Prostate gland (tissue), 2 donors: ENCODE results near the gene SSH2. TPM values are rescaled to one million over a fixed set of nuclear protein-coding genes. Genes with fewer than 3 reads are reported as not detected.

Experiments used
- DNase-seq: peaks from one replicate; pipeline ENCODE4 v3.0.0-alpha.2; 2019; ENCODE audit warnings: low spot score
- H3K27ac ChIP-seq, 2 donors: fragments of 200-600 bp; sonication (generic); 2 replicates each; pipeline ENCODE4 v1.5.1; 2017 to 2019
- H3K27me3 ChIP-seq: fragments of 200-600 bp; sonication (generic); replicated peaks from 2 replicates; pipeline ENCODE4 v1.5.1; 2019; ENCODE audit not compliant: insufficient read depth
- H3K36me3 ChIP-seq, 2 donors: fragments of 200-600 bp; sonication (generic); 1 replicate in 1 of 2; 2 replicates in 1 of 2; pipeline versions ENCODE4 v1.5.1 to v1.8.1; 2017 to 2019
- H3K4me1 ChIP-seq: fragments of 200-600 bp; sonication (generic); replicated peaks from 2 replicates; pipeline ENCODE4 v1.5.1; 2019
- H3K4me3 ChIP-seq, 2 donors: fragments of 200-600 bp; sonication (generic); 2 replicates each; pipeline ENCODE4 v1.5.1; 2017 to 2019
- H3K9me3 ChIP-seq: fragments of 200-600 bp; sonication (generic); 2 replicates; pipeline ENCODE4 v1.5.1; 2017
- POLR2A ChIP-seq: fragments of 450-650 bp; IDR thresholded peaks from one replicate; pipeline ENCODE4 v1.6.1; 2016; ENCODE audit warnings: antibody characterized with exemption, mild to moderate bottlenecking
- POLR2AphosphoS5 ChIP-seq: sonication (generic); formaldehyde crosslinking; IDR thresholded peaks from one replicate; pipeline ENCODE4 v1.6.1; 2017; ENCODE audit warnings: antibody characterized with exemption
- WGBS: methylation state at CpG from one replicate; pipeline ENCODE4 v1.1.5; 2018; 5-methylcytosine and 5-hydroxymethylcytosine counted together
- intact Hi-C: fragments of 100-400 bp; cut with DNase I; formaldehyde crosslinking; loops from one replicate; pipeline ENCODE4 v1.14.2; 2022
- total RNA-seq, 2 donors: library from RNA; depleted of rRNA; stranded (reverse); fragments of >200 nt; gene quantifications; one replicate each; pipeline ENCODE4 v1.1.0, GENCODE V29; 2016
- TF ChIP-seq, protein P1 (sequence below), 4 experiments: fragments of 200-600 bp in 2 of 4; fragments of 450-650 bp in 2 of 4; sonication (generic) in 2 of 4; IDR thresholded peaks; 1 replicate in 3 of 4; 2 replicates in 1 of 4; pipeline ENCODE4 v1.5.1; 2016 to 2019; ENCODE audit warnings: antibody characterized with exemption in 4 of 4, mild to moderate bottlenecking in 2 of 4, moderate library complexity in 2 of 4

Gene SSH2
- total RNA-seq, 2 donors from 2014 or later = 10.1 to 27.5 TPM

- no peak overlapping the region for H3K4me3 ChIP-seq
- no peaks in the 10 kb centered on the region for H3K4me1 ChIP-seq
- intact Hi-C loops = no loop called here
- no peak for TF ChIP-seq POLR2A
- TF ChIP-seq, protein P1, sequence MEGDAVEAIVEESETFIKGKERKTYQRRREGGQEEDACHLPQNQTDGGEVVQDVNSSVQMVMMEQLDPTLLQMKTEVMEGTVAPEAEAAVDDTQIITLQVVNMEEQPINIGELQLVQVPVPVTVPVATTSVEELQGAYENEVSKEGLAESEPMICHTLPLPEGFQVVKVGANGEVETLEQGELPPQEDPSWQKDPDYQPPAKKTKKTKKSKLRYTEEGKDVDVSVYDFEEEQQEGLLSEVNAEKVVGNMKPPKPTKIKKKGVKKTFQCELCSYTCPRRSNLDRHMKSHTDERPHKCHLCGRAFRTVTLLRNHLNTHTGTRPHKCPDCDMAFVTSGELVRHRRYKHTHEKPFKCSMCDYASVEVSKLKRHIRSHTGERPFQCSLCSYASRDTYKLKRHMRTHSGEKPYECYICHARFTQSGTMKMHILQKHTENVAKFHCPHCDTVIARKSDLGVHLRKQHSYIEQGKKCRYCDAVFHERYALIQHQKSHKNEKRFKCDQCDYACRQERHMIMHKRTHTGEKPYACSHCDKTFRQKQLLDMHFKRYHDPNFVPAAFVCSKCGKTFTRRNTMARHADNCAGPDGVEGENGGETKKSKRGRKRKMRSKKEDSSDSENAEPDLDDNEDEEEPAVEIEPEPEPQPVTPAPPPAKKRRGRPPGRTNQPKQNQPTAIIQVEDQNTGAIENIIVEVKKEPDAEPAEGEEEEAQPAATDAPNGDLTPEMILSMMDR (IDR thresholded peaks at IDR 0.05) = no peak
- TF ChIP-seq POLR2AphosphoS5 = no peak
- DNase-seq = no peak
- no peaks in the 10 kb centered on the region for H3K27me3 ChIP-seq
- H3K9me3 ChIP-seq = no peaks in the 10 kb centered on the region
- no peak overlapping the region for H3K27ac ChIP-seq
- H3K36me3 ChIP-seq = no peaks in the 10 kb centered on the region
These were observed 89.1 kb downstream of the SSH2 start for GRCh38 chr17:29840884-29841283.

GRCh38 chr17:29839656-29840055, 90.4 kb downstream of the SSH2 start:
- no peaks in the 10 kb centered on the region for H3K4me1 ChIP-seq
- H3K4me3 ChIP-seq = no peak overlapping the region
- H3K36me3 ChIP-seq = no peaks in the 10 kb centered on the region
- H3K27me3 ChIP-seq = no peaks in the 10 kb centered on the region
- no peak for DNase-seq
- intact Hi-C loops = no loop called here
- H3K9me3 ChIP-seq = no peaks in the 10 kb centered on the region
- TF ChIP-seq POLR2AphosphoS5 (no peak), POLR2A (no peak)
- TF ChIP-seq, protein P1 (IDR thresholded peaks at IDR 0.05) = no peak
- WGBS = 65% methylated on average over 1 of the region's 1 CpG
- H3K27ac ChIP-seq = no peak overlapping the region

DNA sequence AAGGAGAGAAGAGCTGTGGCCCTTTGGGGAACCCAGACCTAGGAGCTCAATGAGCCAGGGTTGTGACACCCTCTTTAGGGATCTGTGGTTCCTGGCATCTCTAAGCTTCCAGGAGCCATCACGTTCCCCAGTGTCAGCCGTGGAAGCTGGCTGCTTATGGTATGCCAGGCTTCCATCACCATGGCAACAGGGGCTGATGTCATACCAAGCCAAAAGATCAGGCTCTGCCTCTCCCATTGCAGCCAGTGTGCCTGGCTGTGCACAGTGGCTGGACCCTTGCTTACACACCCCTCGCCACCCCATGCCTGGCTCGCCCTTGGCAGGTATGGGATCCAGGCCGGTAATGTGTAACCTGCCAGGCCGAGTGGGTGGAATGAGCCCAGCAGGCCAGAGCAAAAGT, 91.1 kb downstream of the SSH2 start:
- intact Hi-C loops = no loop called here
- Histone ChIP-seq H3K27ac (no peak overlapping the region), H3K36me3 (no peaks in the 10 kb centered on the region), H3K4me3 (no peak overlapping the region), H3K4me1 (no peaks in the 10 kb centered on the region), H3K27me3 (no peaks in the 10 kb centered on the region), H3K9me3 (no peaks in the 10 kb centered on the region)
- 82% methylated on average over 6 of the region's 6 CpGs for WGBS
- DNase-seq = no peak
- TF ChIP-seq, protein P1 (IDR thresholded peaks at IDR 0.05) = no peak
- TF ChIP-seq POLR2A (no peak), POLR2AphosphoS5 (no peak)

GRCh38 chr17:29837531-29837930, 92.5 kb downstream of the SSH2 start:
- H3K27me3 ChIP-seq = no peaks in the 10 kb centered on the region
- H3K9me3 ChIP-seq = no peaks in the 10 kb centered on the region
- DNase-seq = no peak
- TF ChIP-seq POLR2A (no peak), POLR2AphosphoS5 (no peak)
- TF ChIP-seq, protein P1 (IDR thresholded peaks at IDR 0.05) = no peak
- no peak overlapping the region for H3K4me3 ChIP-seq
- WGBS = 73% methylated on average over 7 of the region's 7 CpGs
- H3K27ac ChIP-seq = no peak overlapping the region
- intact Hi-C loops = no loop called here
- no peaks in the 10 kb centered on the region for H3K36me3 ChIP-seq
- H3K4me1 ChIP-seq = no peaks in the 10 kb centered on the region

DNA sequence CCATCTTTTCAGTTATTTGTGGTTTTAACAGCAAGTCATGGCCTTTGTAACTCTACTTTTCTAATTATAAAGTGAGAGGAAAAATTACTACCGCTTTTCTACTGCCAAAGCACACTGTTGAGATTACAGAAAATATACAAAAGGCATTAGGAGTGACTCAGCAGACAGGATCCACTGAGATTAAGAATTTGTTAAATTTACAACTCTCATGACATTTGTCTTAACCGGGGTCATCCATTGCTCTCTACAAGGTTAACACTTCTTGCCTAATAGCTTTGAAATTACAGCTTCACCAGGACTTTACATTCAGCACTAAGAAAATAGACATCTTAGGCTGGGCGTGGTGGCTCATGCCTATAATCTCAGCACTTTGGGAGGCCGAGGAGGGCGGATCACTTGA, 93.4 kb downstream of the SSH2 start:
- 81% methylated on average over 5 of the region's 5 CpGs for WGBS
- H3K4me1 ChIP-seq = no peaks in the 10 kb centered on the region
- intact Hi-C loops = no loop called here
- no peak for DNase-seq
- no peaks in the 10 kb centered on the region for H3K27me3 ChIP-seq
- no peaks in the 10 kb centered on the region for H3K9me3 ChIP-seq
- TF ChIP-seq, protein P1 (IDR thresholded peaks at IDR 0.05) = no peak
- TF ChIP-seq POLR2A = no peak
- TF ChIP-seq POLR2AphosphoS5 = no peak
- H3K27ac ChIP-seq = no peak overlapping the region
- no peaks in the 10 kb centered on the region for H3K36me3 ChIP-seq
- no peak overlapping the region for H3K4me3 ChIP-seq
